Lower leg skin (tissue), 4 donors: Measurements from ENCODE around the gene PCARE. TPM values are rescaled to one million over a fixed set of nuclear protein-coding genes. Genes with fewer than 3 reads are reported as not detected.

Experiments used
- DNase-seq, 2 donors: peaks; one replicate each; pipeline ENCODE4 v3.0.0-alpha.2; 2019; ENCODE audit warnings: low spot score in 2 of 2
- H3K4me3 ChIP-seq: fragments of 200-600 bp; sonication (generic); 2 replicates; pipeline ENCODE4 v1.5.1; 2017; ENCODE audit warnings: mild to moderate bottlenecking, low read depth; ENCODE audit not compliant: poor library complexity, severe bottlenecking
- POLR2A ChIP-seq, 2 donors: fragments of 450-650 bp; IDR thresholded peaks; one replicate each; pipeline ENCODE4 v1.6.1; 2016 to 2017; ENCODE audit warnings: antibody characterized with exemption in 2 of 2, mild to moderate bottlenecking in 1 of 2, moderate library complexity in 1 of 2
- WGBS, 2 donors: methylation state at CpG; one replicate each; pipeline ENCODE4 v1.1.5; 2018; 5-methylcytosine and 5-hydroxymethylcytosine counted together
- intact Hi-C: fragments of 100-400 bp; cut with DNase I; formaldehyde crosslinking; loops from one replicate; pipeline ENCODE4 v1.15.0; 2023; ENCODE audit warnings: low total_unique reads
- total RNA-seq, 4 donors: library from RNA; depleted of rRNA; stranded (reverse); fragments of >200 nt; gene quantifications; one replicate each; pipeline ENCODE4 v1.1.0, GENCODE V29; 2016
- TF ChIP-seq, protein P1 (sequence below), 3 donors: fragments of 450-650 bp; IDR thresholded peaks; one replicate each; pipeline ENCODE4 v1.5.1; 2016; ENCODE audit warnings: antibody characterized with exemption in 3 of 3, mild to moderate bottlenecking in 3 of 3, moderate library complexity in 2 of 3

PCARE gene
- total RNA-seq, 4 donors from 2014 or later, result 0.02 to 0.13 TPM; not detected in 2

DNA sequence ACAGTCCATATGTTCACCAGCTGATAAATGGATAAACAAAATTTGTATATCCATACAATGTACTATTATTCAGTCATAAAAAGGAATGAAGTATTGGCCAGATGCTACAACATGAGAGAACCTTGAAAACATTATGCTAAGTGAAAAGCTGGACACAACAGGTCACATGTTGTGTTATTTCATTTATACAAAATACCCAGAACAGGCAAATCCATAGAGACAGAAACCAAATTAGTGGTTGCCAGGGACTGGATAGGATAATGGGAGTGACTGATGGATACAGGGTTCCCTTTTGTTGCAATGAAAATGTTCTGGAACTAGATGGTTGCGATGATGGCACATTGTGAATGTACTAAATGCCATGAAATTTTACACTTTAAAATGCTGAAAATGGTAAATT lies 10.2 kb upstream of the PCARE start:
- WGBS, 2 donors, result 87 to 100% methylated on average over 1 of the region's 1 CpG
- intact Hi-C loops, result no loop called here
- no peak overlapping the region for H3K4me3 ChIP-seq
- no peak for TF ChIP-seq POLR2A (IDR thresholded peaks at IDR 0.05)
- TF ChIP-seq, protein P1, sequence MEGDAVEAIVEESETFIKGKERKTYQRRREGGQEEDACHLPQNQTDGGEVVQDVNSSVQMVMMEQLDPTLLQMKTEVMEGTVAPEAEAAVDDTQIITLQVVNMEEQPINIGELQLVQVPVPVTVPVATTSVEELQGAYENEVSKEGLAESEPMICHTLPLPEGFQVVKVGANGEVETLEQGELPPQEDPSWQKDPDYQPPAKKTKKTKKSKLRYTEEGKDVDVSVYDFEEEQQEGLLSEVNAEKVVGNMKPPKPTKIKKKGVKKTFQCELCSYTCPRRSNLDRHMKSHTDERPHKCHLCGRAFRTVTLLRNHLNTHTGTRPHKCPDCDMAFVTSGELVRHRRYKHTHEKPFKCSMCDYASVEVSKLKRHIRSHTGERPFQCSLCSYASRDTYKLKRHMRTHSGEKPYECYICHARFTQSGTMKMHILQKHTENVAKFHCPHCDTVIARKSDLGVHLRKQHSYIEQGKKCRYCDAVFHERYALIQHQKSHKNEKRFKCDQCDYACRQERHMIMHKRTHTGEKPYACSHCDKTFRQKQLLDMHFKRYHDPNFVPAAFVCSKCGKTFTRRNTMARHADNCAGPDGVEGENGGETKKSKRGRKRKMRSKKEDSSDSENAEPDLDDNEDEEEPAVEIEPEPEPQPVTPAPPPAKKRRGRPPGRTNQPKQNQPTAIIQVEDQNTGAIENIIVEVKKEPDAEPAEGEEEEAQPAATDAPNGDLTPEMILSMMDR (IDR thresholded peaks at IDR 0.05), result no peak
- DNase-seq, result no peak

DNA sequence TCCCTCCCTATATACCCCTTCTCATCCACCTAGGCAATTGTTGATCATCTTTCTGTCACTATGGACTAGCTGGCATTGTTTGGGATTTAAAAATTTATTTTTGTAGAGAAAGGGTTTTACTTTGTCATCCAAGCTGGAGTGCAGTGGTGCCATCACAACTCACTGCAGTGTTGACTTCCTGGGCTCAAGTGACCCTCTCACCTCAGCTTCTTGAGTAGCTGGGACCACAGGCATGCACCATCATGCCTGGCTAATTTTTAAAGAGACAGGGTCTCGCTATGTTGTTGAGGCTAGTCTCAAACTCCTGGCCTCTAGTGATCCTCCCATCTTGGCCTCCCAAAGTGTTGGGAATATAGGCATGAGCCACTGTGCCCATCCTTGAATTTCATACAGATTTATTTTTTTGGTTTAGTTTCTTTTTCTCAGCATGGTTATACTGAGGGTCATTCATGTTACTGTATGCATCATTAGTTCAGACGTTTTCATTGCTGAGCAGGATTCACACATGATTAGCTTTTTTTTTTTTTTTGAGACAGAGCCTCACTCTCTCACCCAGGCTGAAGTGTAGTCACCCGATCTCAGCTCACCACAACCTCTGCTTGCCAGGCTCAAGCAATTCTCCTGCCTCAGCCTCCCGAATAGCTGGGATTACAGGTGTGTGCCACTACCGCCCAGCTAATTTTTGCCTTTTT lies 8.6 kb upstream of the PCARE start:
- 82 to 87% methylated on average over 5 of the region's 5 CpGs for WGBS, 2 donors
- no peak overlapping the region for H3K4me3 ChIP-seq
- TF ChIP-seq, protein P1 (IDR thresholded peaks at IDR 0.05), result no peak
- TF ChIP-seq POLR2A (IDR thresholded peaks at IDR 0.05), result no peak
- no peak for DNase-seq
- intact Hi-C loops, result no loop called here

DNA sequence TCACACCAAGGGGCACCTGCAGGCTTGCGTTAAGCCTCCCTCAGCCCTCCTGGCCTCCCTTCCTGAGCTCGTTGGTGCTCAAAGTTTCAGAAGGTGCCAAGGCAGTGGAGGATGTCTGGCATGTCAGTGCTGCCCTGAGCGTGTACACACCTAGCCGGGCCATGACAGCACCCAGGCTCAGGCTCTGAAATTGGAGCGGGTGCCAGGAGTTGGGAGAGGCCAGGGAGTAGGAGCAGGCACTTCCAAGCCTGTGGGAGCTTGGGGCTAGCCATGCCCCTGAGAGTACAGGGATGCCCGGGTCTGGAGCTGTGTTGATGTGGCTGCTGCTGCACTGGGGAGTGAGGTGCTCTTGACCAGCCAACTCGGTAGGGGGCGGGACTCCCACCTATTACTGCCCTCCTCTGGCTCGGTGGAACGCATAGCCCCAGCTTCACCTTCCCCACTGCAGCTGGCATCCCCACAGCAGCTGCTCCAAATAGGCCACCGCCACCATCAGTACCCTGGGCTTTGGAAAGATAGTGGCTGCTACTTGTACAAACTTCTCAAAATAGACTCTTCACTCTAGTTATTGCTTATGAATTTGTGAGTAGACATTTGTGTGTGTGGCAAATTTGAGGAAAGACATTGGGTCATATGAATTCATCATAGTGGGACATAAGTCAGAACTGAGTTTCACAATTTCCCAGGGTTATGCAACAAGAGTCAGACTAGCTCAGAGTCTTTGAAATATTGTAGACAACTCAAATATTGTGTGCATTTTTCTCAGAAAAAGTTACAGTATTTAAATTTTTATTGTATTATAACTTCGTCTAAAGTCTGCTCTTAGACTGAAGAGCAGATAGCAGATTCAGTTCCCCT lies 6.8 kb upstream of the PCARE start:
- WGBS, 2 donors, result 61 to 81% methylated on average over 10 of the region's 12 CpGs
- H3K4me3 ChIP-seq, result no peak overlapping the region
- intact Hi-C loops, result no loop called here
- TF ChIP-seq, protein P1 (IDR thresholded peaks at IDR 0.05), result no peak
- TF ChIP-seq POLR2A (IDR thresholded peaks at IDR 0.05), result no peak
- DNase-seq, result peak in 1 of 2 donors; percentile 52

DNA sequence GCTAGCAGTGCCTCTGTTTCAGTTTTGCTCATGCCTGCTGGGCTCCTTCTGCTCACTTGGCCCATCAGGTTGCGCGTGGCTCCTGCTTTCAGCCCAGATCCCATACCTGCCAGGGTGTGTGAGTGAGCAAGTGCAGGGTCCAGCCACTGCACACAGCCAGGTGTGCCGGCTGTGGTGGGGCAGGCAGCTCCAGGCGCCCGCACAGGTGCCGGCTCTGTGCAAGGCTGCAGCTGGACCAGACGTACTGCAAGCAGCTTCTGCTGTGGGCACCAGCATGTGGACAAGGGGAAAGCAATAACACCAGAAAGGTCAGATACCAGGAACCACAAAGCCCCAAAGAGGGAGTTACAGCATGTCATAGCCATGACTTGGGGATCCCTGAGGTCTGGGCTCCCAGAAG lies 5.6 kb upstream of the PCARE start:
- TF ChIP-seq POLR2A (IDR thresholded peaks at IDR 0.05), result no peak
- TF ChIP-seq, protein P1 (IDR thresholded peaks at IDR 0.05), result no peak
- DNase-seq, result peak in 1 of 2 donors; percentile 29
- intact Hi-C loops, result no loop called here
- 93 to 97% methylated on average over 7 of the region's 7 CpGs for WGBS, 2 donors
- H3K4me3 ChIP-seq, result no peak overlapping the region

GRCh38 chr2:29075894-29076705 lies 1.8 kb upstream of the PCARE start:
- H3K4me3 ChIP-seq, result no peak overlapping the region
- TF ChIP-seq POLR2A (IDR thresholded peaks at IDR 0.05), result no peak
- TF ChIP-seq, protein P1 (IDR thresholded peaks at IDR 0.05), result no peak
- 50 to 63% methylated on average over 14 of the region's 14 CpGs for WGBS, 2 donors
- intact Hi-C loops, result no loop called here
- DNase-seq, result peak in 1 of 2 donors; percentile 65
